Liver (tissue), 9 donors: ENCODE data around the gene NDUFB2. TPM values are rescaled to one million over a fixed set of nuclear protein-coding genes. Genes with fewer than 3 reads are reported as not detected.
"Not testable (repeated sequence)": the region's sequence is repeated elsewhere in the genome, so short reads cannot be mapped to it uniquely, and the experiment has no call there.

ENCODE experiments used
- DNase-seq: peaks from one replicate; pipeline ENCODE4 v3.0.0-alpha.2; 2017; ENCODE audit warnings: low spot score
- H3K27ac ChIP-seq, 2 donors: one replicate each; pipeline ENCODE4 v1.7.0; 2013; ENCODE audit warnings: inconsistent platforms in 2 of 2, low read length in 2 of 2, control low read depth in 1 of 2, low read depth in 1 of 2, mild to moderate bottlenecking in 1 of 2
- H3K27me3 ChIP-seq, 4 donors: one replicate each; pipeline versions ENCODE4 v1.6.1 to v1.7.0; 2013; ENCODE audit warnings: low read length in 3 of 4, inconsistent platforms in 1 of 4, mild to moderate bottlenecking in 1 of 4, moderate library complexity in 1 of 4; ENCODE audit not compliant: control insufficient read depth in 4 of 4, insufficient read depth in 4 of 4
- H3K36me3 ChIP-seq, 4 donors: one replicate each; pipeline versions ENCODE4 v1.6.1 to v1.7.0; 2013; ENCODE audit warnings: low read length in 3 of 4, mild to moderate bottlenecking in 3 of 4, low read depth in 1 of 4, moderate library complexity in 1 of 4; ENCODE audit not compliant: control insufficient read depth in 4 of 4, insufficient read depth in 3 of 4
- H3K4me1 ChIP-seq, 4 donors: one replicate each; pipeline versions ENCODE4 v1.6.1 to v1.7.0; 2013; ENCODE audit warnings: low read length in 3 of 4, mild to moderate bottlenecking in 3 of 4, moderate library complexity in 1 of 4; ENCODE audit not compliant: control insufficient read depth in 4 of 4, insufficient read depth in 4 of 4
- H3K4me3 ChIP-seq, 3 donors: one replicate each; pipeline versions ENCODE4 v1.6.1 to v1.7.0; 2013; ENCODE audit warnings: low read length in 3 of 3, control low read depth in 1 of 3, low read depth in 1 of 3, mild to moderate bottlenecking in 1 of 3
- H3K9ac ChIP-seq, 2 donors: one replicate each; pipeline ENCODE4 v1.7.0; 2013; ENCODE audit warnings: low read length in 2 of 2, mild to moderate bottlenecking in 2 of 2, moderate library complexity in 2 of 2, control low read depth in 1 of 2, low read depth in 1 of 2
- H3K9me3 ChIP-seq, 4 donors: one replicate each; pipeline versions ENCODE4 v1.6.1 to v1.7.0; 2013; ENCODE audit warnings: low read length in 3 of 4; ENCODE audit not compliant: control insufficient read depth in 4 of 4
- ATF3 ChIP-seq: IDR thresholded peaks from 2 replicates; pipeline ENCODE4 v1.6.1; 2016; ENCODE audit warnings: antibody characterized with exemption
- EGR1 ChIP-seq, 2 donors: IDR thresholded peaks; 2 replicates each; pipeline ENCODE4 v1.6.1; 2016 to 2018; ENCODE audit warnings: antibody characterized with exemption in 2 of 2, low read depth in 2 of 2
- FOXA2 ChIP-seq: IDR thresholded peaks from 2 replicates; pipeline ENCODE4 v1.6.1; 2016; ENCODE audit warnings: antibody characterized with exemption
- GABPA ChIP-seq, 2 donors: IDR thresholded peaks in 1 of 2; conservative IDR thresholded peaks in 1 of 2; 2 replicates each; pipeline ENCODE4 v1.6.1; 2016; ENCODE audit warnings: antibody characterized with exemption in 2 of 2, mild to moderate bottlenecking in 1 of 2, moderate library complexity in 1 of 2
- HNF4A ChIP-seq, 2 donors: conservative IDR thresholded peaks; 2 replicates each; pipeline ENCODE4 v1.6.1; 2016; ENCODE audit warnings: antibody characterized with exemption in 2 of 2, mild to moderate bottlenecking in 2 of 2
- HNF4G ChIP-seq: IDR thresholded peaks from 2 replicates; pipeline ENCODE4 v1.6.1; 2016; ENCODE audit warnings: antibody characterized with exemption
- JUND ChIP-seq, 2 donors: IDR thresholded peaks; 2 replicates each; pipeline ENCODE4 v1.6.1; 2016; ENCODE audit warnings: antibody characterized with exemption in 2 of 2
- RAD21 ChIP-seq, 2 donors: IDR thresholded peaks; 2 replicates each; pipeline ENCODE4 v1.6.1; 2016; ENCODE audit warnings: antibody characterized with exemption in 2 of 2, mild to moderate bottlenecking in 2 of 2
- RXRA ChIP-seq, 2 donors: IDR thresholded peaks; 2 replicates each; pipeline ENCODE4 v1.6.1; 2017 to 2018; ENCODE audit warnings: antibody characterized with exemption in 2 of 2, mild to moderate bottlenecking in 1 of 2
- TAF1 ChIP-seq: conservative IDR thresholded peaks from 2 replicates; pipeline ENCODE4 v1.6.1; 2016; ENCODE audit warnings: antibody characterized with exemption, mild to moderate bottlenecking
- YY1 ChIP-seq: IDR thresholded peaks from 2 replicates; pipeline ENCODE4 v1.6.1; 2016; ENCODE audit warnings: antibody characterized with exemption, mild to moderate bottlenecking
- WGBS: extraction: QIAGEN DNeasy Blood & Tissue Kit; methylation state at CpG from one replicate; pipeline ENCODE4 v1.1.7; 2013; 5-methylcytosine and 5-hydroxymethylcytosine counted together
- polyA plus RNA-seq, 2 donors: library from polyadenylated mRNA; stranded (reverse) in 1 of 2; unstranded in 1 of 2; fragments of 200-250 nt in 1 of 2; fragments of >200 nt in 1 of 2; fragmentation: Nextera tagmentation in 1 of 2; extraction: Ambion mirVana in 1 of 2; gene quantifications; one replicate each; pipeline versions ENCODE4 v1.2.1 to v1.2.3, GENCODE V29; 2013 to 2015
- total RNA-seq, 2 donors: library from RNA; depleted of rRNA; stranded (reverse); fragments of >200 nt; gene quantifications; one replicate each; pipeline ENCODE4 v1.2.3, GENCODE V29; 2014
- TF ChIP-seq, protein P1 (sequence below): IDR thresholded peaks from 2 replicates; pipeline ENCODE4 v1.6.1; 2016; ENCODE audit warnings: antibody characterized with exemption
- TF ChIP-seq, protein P2 (sequence below): fragments of 150-350 bp; IDR thresholded peaks from 2 replicates; pipeline ENCODE4 v1.5.1; 2017; ENCODE audit warnings: improper control_type of control experiment, low read depth, low read length; ENCODE audit not compliant: missing input control
- TF ChIP-seq, protein P3 (sequence below): IDR thresholded peaks from 2 replicates; pipeline ENCODE4 v1.6.1; 2016; ENCODE audit warnings: antibody characterized with exemption, mild to moderate bottlenecking
- donor health status: healthy.
- donor health status: healthy.
- donor health status: healthy.
- donor health status: healthy.
- donor health status: healthy.

NDUFB2 gene
- total and polyA plus RNA-seq, 4 donors = 60.4 to 435 (median 150) TPM

- H3K9me3 ChIP-seq, H3K27ac ChIP-seq, H3K9ac ChIP-seq, H3K27me3 ChIP-seq, H3K4me3 ChIP-seq, H3K4me1 ChIP-seq, DNase-seq: not testable (repeated sequence)
- peaks cover 3 to 23% (median 9%) of the 10 kb centered on the region in 4 donors for H3K36me3 ChIP-seq
- 97% methylated on average over 4 of the region's 4 CpGs for WGBS
Observed at GRCh38 chr7:140708764-140709163, 12.3 kb downstream of the NDUFB2 start.

GRCh38 chr7:140712392-140712791 is 15.9 kb downstream of the NDUFB2 start:
- H3K9ac ChIP-seq, H3K27me3 ChIP-seq, H3K4me1 ChIP-seq, DNase-seq, H3K9me3 ChIP-seq, H3K27ac ChIP-seq, H3K4me3 ChIP-seq, H3K36me3 ChIP-seq: not testable (repeated sequence)

GRCh38 chr7:140714331-140715040 is 18.0 kb downstream of the NDUFB2 start:
- H3K4me3 ChIP-seq = no peak overlapping the region
- H3K4me1 ChIP-seq = no peaks in the 10 kb centered on the region
- TF ChIP-seq HNF4A (conservative IDR thresholded peaks at IDR 0.05) (peak in 1 of 2 donors; percentile 47), HNF4G (no peak), JUND (IDR thresholded peaks at IDR 0.05) (no peak), TAF1 (no peak), YY1 (no peak), EGR1 (IDR thresholded peaks at IDR 0.05; ENCODE audit: low read depth in 2 of 2) (no peak), RXRA (IDR thresholded peaks at IDR 0.05) (no peak)
- TF ChIP-seq, protein P1, sequence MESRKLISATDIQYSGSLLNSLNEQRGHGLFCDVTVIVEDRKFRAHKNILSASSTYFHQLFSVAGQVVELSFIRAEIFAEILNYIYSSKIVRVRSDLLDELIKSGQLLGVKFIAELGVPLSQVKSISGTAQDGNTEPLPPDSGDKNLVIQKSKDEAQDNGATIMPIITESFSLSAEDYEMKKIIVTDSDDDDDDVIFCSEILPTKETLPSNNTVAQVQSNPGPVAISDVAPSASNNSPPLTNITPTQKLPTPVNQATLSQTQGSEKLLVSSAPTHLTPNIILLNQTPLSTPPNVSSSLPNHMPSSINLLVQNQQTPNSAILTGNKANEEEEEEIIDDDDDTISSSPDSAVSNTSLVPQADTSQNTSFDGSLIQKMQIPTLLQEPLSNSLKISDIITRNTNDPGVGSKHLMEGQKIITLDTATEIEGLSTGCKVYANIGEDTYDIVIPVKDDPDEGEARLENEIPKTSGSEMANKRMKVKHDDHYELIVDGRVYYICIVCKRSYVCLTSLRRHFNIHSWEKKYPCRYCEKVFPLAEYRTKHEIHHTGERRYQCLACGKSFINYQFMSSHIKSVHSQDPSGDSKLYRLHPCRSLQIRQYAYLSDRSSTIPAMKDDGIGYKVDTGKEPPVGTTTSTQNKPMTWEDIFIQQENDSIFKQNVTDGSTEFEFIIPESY = no peak
- TF ChIP-seq, protein P2, sequence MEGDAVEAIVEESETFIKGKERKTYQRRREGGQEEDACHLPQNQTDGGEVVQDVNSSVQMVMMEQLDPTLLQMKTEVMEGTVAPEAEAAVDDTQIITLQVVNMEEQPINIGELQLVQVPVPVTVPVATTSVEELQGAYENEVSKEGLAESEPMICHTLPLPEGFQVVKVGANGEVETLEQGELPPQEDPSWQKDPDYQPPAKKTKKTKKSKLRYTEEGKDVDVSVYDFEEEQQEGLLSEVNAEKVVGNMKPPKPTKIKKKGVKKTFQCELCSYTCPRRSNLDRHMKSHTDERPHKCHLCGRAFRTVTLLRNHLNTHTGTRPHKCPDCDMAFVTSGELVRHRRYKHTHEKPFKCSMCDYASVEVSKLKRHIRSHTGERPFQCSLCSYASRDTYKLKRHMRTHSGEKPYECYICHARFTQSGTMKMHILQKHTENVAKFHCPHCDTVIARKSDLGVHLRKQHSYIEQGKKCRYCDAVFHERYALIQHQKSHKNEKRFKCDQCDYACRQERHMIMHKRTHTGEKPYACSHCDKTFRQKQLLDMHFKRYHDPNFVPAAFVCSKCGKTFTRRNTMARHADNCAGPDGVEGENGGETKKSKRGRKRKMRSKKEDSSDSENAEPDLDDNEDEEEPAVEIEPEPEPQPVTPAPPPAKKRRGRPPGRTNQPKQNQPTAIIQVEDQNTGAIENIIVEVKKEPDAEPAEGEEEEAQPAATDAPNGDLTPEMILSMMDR = no peak
- WGBS = 76% methylated on average over 10 of the region's 10 CpGs
- no peaks in the 10 kb centered on the region for H3K9me3 ChIP-seq
- H3K9ac ChIP-seq = no peak overlapping the region
- no peaks in the 10 kb centered on the region for H3K36me3 ChIP-seq
- no peak overlapping the region for H3K27ac ChIP-seq
- DNase-seq = no peak
- H3K27me3 ChIP-seq = no peaks in the 10 kb centered on the region

DNA sequence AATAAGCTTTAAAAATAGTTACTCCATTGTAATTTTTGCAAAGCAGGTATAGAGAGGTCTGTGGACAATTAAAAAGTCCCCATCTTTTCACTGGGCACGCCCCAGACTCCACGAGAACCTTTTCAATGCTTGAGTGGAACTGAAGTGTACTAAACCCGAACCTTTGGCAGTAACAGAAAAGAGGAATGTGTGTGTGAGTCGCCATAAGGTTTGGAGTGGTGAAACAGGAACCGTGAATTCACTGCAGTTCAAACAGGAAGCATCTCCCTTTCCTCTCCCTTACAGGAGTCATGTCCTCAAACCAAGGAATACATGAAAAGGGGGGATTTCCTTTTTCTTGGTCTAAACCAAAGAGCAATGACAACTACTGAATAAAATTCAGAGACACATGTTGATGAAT is 23.2 kb downstream of the NDUFB2 start:
- peaks cover 1 to 13% (median 10%) of the 10 kb centered on the region in 4 donors for H3K4me1 ChIP-seq
- H3K27ac ChIP-seq = no peak overlapping the region
- no peak overlapping the region for H3K9ac ChIP-seq
- no peak for DNase-seq
- H3K36me3 ChIP-seq = no peaks in the 10 kb centered on the region
- H3K27me3 ChIP-seq = no peaks in the 10 kb centered on the region
- WGBS = 80% methylated on average over 5 of the region's 5 CpGs
- no peaks in the 10 kb centered on the region for H3K9me3 ChIP-seq
- H3K4me3 ChIP-seq = no peak overlapping the region
- no peak for TF ChIP-seq TAF1
- TF ChIP-seq GABPA (IDR thresholded peaks at IDR 0.05 in 1 of 2, conservative IDR thresholded peaks at IDR 0.05 in 1 of 2) = no peak
- TF ChIP-seq HNF4G = no peak
- no peak for TF ChIP-seq EGR1 (IDR thresholded peaks at IDR 0.05; ENCODE audit: low read depth in 2 of 2)
- no peak for TF ChIP-seq RAD21 (IDR thresholded peaks at IDR 0.05)
- TF ChIP-seq, protein P3, sequence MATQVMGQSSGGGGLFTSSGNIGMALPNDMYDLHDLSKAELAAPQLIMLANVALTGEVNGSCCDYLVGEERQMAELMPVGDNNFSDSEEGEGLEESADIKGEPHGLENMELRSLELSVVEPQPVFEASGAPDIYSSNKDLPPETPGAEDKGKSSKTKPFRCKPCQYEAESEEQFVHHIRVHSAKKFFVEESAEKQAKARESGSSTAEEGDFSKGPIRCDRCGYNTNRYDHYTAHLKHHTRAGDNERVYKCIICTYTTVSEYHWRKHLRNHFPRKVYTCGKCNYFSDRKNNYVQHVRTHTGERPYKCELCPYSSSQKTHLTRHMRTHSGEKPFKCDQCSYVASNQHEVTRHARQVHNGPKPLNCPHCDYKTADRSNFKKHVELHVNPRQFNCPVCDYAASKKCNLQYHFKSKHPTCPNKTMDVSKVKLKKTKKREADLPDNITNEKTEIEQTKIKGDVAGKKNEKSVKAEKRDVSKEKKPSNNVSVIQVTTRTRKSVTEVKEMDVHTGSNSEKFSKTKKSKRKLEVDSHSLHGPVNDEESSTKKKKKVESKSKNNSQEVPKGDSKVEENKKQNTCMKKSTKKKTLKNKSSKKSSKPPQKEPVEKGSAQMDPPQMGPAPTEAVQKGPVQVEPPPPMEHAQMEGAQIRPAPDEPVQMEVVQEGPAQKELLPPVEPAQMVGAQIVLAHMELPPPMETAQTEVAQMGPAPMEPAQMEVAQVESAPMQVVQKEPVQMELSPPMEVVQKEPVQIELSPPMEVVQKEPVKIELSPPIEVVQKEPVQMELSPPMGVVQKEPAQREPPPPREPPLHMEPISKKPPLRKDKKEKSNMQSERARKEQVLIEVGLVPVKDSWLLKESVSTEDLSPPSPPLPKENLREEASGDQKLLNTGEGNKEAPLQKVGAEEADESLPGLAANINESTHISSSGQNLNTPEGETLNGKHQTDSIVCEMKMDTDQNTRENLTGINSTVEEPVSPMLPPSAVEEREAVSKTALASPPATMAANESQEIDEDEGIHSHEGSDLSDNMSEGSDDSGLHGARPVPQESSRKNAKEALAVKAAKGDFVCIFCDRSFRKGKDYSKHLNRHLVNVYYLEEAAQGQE = no peak
- TF ChIP-seq FOXA2 = no peak
- TF ChIP-seq RXRA (IDR thresholded peaks at IDR 0.05) = no peak
- no peak for TF ChIP-seq YY1
- no peak for TF ChIP-seq ATF3
